Naive thymus-derived CD4-positive, alpha-beta T cell (primary cell): ENCODE results near the gene NMRAL1. TPM values are rescaled to one million over a fixed set of nuclear protein-coding genes. Genes with fewer than 3 reads are reported as not detected.

Source experiments
- ATAC-seq: fragments of 150-1000 bp; cut with Tn5 transposase; 2 replicates; pipeline ENCODE4 v1.10.0; 2021; ENCODE audit warnings: mild to moderate bottlenecking, moderate library complexity
- CTCF ChIA-PET: fragments of 350-600 bp; sonication (Branson Sonifier 250); formaldehyde crosslinking; loops from one replicate; lab custom pipeline; 2021; ENCODE audit warnings: antibody characterized with exemption; lab: Charles Lee
- POLR2A ChIA-PET: fragments of 350-600 bp; sonication (Branson Sonifier 250); formaldehyde crosslinking; loops from one replicate; lab custom pipeline; 2021; ENCODE audit warnings: antibody characterized with exemption, inconsistent platforms; lab: Charles Lee
- DNase-seq, 9 donors: peaks; one replicate each; pipeline versions ENCODE4 v3.0.0 to v3.0.0-alpha.2; 2020 to 2022; ENCODE audit warnings: mixed read lengths in 1 of 9
- H3K27ac ChIP-seq: one replicate; pipeline ENCODE4 v1.7.0; 2013; ENCODE audit warnings: mild to moderate bottlenecking, low read depth, low read length, moderate library complexity
- H3K27me3 ChIP-seq, 2 donors: one replicate each; pipeline ENCODE4 v1.7.0; 2013; ENCODE audit warnings: low read length in 2 of 2, mild to moderate bottlenecking in 2 of 2, moderate library complexity in 2 of 2; ENCODE audit not compliant: control insufficient read depth in 2 of 2, insufficient read depth in 2 of 2
- H3K36me3 ChIP-seq, 3 experiments: 1 replicate in 2 of 3; 2 replicates in 1 of 3; pipeline ENCODE4 v1.7.0; 2013; ENCODE audit warnings: low read length in 3 of 3, mild to moderate bottlenecking in 3 of 3, moderate library complexity in 1 of 3; ENCODE audit not compliant: insufficient read depth in 3 of 3, control insufficient read depth in 2 of 3
- H3K4me1 ChIP-seq, 2 donors: one replicate each; pipeline ENCODE4 v1.7.0; 2013; ENCODE audit warnings: low read length in 2 of 2, mild to moderate bottlenecking in 2 of 2, moderate library complexity in 1 of 2; ENCODE audit not compliant: control insufficient read depth in 2 of 2, insufficient read depth in 2 of 2
- H3K4me3 ChIP-seq: 2 replicates; pipeline ENCODE4 v1.7.0; 2013; ENCODE audit warnings: mild to moderate bottlenecking, low read length
- H3K9me3 ChIP-seq, 3 experiments: 1 replicate in 2 of 3; 2 replicates in 1 of 3; pipeline ENCODE4 v1.7.0; 2013; ENCODE audit warnings: low read length in 3 of 3; ENCODE audit not compliant: control insufficient read depth in 2 of 3
- H3K27ac Mint-ChIP-seq, 9 donors: one replicate each; pipeline ENCODE4 v1.8.0; 2020 to 2022; ENCODE audit warnings: mixed read lengths in 9 of 9, mild to moderate bottlenecking in 8 of 9, moderate library complexity in 5 of 9, inconsistent platforms in 2 of 9
- H3K27me3 Mint-ChIP-seq, 5 donors: one replicate each; pipeline ENCODE4 v1.8.0; 2021 to 2022; ENCODE audit warnings: mixed read lengths in 5 of 5, mild to moderate bottlenecking in 1 of 5
- H3K36me3 Mint-ChIP-seq, 5 donors: one replicate each; pipeline ENCODE4 v1.8.0; 2020 to 2022; ENCODE audit warnings: mixed read lengths in 5 of 5, mild to moderate bottlenecking in 3 of 5, inconsistent platforms in 1 of 5
- H3K4me1 Mint-ChIP-seq, 7 donors: one replicate each; pipeline ENCODE4 v1.8.0; 2020 to 2022; ENCODE audit warnings: mixed read lengths in 7 of 7, mild to moderate bottlenecking in 3 of 7, inconsistent platforms in 1 of 7
- H3K4me3 Mint-ChIP-seq, 10 donors: one replicate each; pipeline ENCODE4 v1.8.0; 2020 to 2022; ENCODE audit warnings: mild to moderate bottlenecking in 10 of 10, mixed read lengths in 10 of 10, moderate library complexity in 6 of 10, inconsistent platforms in 2 of 10
- H3K9me3 Mint-ChIP-seq, 11 donors: one replicate each; pipeline ENCODE4 v1.8.0; 2020 to 2022; ENCODE audit warnings: mixed read lengths in 11 of 11, mild to moderate bottlenecking in 4 of 11, inconsistent platforms in 1 of 11, moderate library complexity in 1 of 11
- intact Hi-C, 2 donors: fragments of 100-400 bp; cut with micrococcal nuclease; formaldehyde crosslinking; loops; one replicate each; pipeline ENCODE4 v1.15.1; 2023
- polyA plus RNA-seq, 2 donors: library from polyadenylated mRNA; unstranded; fragments of 300-500 nt; fragmentation: Illumina TruSeq; gene quantifications; one replicate each; pipeline ENCODE4 v1.2.3, GENCODE V29; 2021
- total RNA-seq, 6 experiments: library from RNA in 5 of 6; stranded (reverse) in 5 of 6; gene quantifications; 1 replicate in 5 of 6; 2 replicates in 1 of 6; pipeline ENCODE4 v1.2.3 and lab custom pipeline; 2021 to 2026

Gene NMRAL1
- total RNA-seq (10 to 100 TPM; 34.2 to 72.7 (median 58.1) TPM), polyA plus RNA-seq (10 to 100 TPM; 61.3 to 81.8 TPM), total RNA-seq (lab: John Stamatoyannopoulos, UW) (30.4 reads per million, percentile 60 among the genes with 10 or more reads in this experiment)

GRCh38 chr16:4474192-4474961 lies at the start of gene NMRAL1:
NMRAL1 (minus strand) TSS chr16:4474625; CDS start chr16:4474132, 493 bp downstream.
- Histone ChIP-seq H3K27ac (peak within 1 kb of the TSS; percentile 92), H3K27me3 (no peaks in the 10 kb centered on the region), H3K9me3 (no peaks in the 10 kb centered on the region), H3K4me1 (peaks cover 23 to 38% of the 10 kb centered on the region in 2 donors), H3K4me3 (peak within 1 kb of the TSS; percentile 64), H3K36me3 (peaks cover 0 to 17% (median under 1%) of the 10 kb centered on the region in 3 experiments)
- DNase-seq (peak; percentile 65 to 91 (median 84)), ATAC-seq (peak; percentile 73)
- ChIA-PET POLR2A (interaction anchor here (0.9 to 11.7 kb wide), 8 partner anchors 9 to 142 kb away, joined by 3 to 216 read pairs (median 6); partner anchors contain the start of gene CORO7), CTCF (interaction anchor here (6.2 kb wide), 1 partner anchor 32 kb away, joined by 71 read pairs; no protein-coding TSS in a partner anchor)
- Mint-ChIP-seq H3K4me3 (peak within 1 kb of the TSS; percentile 84 to 95 (median 92)), H3K27me3 (no peaks in the 10 kb centered on the region), H3K4me1 (peaks cover 20 to 47% (median 40%) of the 10 kb centered on the region in 7 donors), H3K36me3 (peaks cover 0 to 15% (median 0%) of the 10 kb centered on the region in 5 donors), H3K27ac (peak within 1 kb of the TSS; percentile 85 to 99 (median 93)), H3K9me3 (no peaks in the 10 kb centered on the region)
- intact Hi-C loops, result loop anchor here in 1 of 2 donors (1.0 kb wide), 2 partner anchors 142 to 167 kb away; no protein-coding TSS in a partner anchor

GRCh38 chr16:4523686-4524085 lies 49.3 kb upstream of the NMRAL1 start:
- Histone ChIP-seq H3K36me3 (peaks cover 0 to 17% (median 0%) of the 10 kb centered on the region in 3 experiments), H3K27ac (no peak overlapping the region), H3K4me1 (no peaks in the 10 kb centered on the region), H3K9me3 (no peaks in the 10 kb centered on the region), H3K27me3 (no peaks in the 10 kb centered on the region), H3K4me3 (no peak overlapping the region)
- intact Hi-C loops, result no loop called here
- DNase-seq, result no peak
- peak overlapping the region in 2 of 9 donors; percentile 28 to 74 for H3K27ac Mint-ChIP-seq
- no peaks in the 10 kb centered on the region for H3K27me3 Mint-ChIP-seq
- no peak for ATAC-seq
- H3K4me3 Mint-ChIP-seq, result no peak overlapping the region
- CTCF ChIA-PET, result interaction anchor here (0.7 to 1.7 kb wide), 2 partner anchors 18 to 44 kb away, joined by 3 read pairs; no protein-coding TSS in a partner anchor
- peaks cover 10 to 57% (median 35%) of the 10 kb centered on the region in 7 donors for H3K4me1 Mint-ChIP-seq
- POLR2A ChIA-PET, result interaction anchor here (1.8 to 1.9 kb wide), 2 partner anchors 15 to 19 kb away, joined by 4 to 6 read pairs; no protein-coding TSS in a partner anchor
- no peaks in the 10 kb centered on the region for H3K9me3 Mint-ChIP-seq
- peaks cover 0 to 9% (median 4%) of the 10 kb centered on the region in 5 donors for H3K36me3 Mint-ChIP-seq

GRCh38 chr16:4522051-4522581 lies 47.7 kb upstream of the NMRAL1 start:
- DNase-seq (no peak), ATAC-seq (no peak)
- H3K9me3 Mint-ChIP-seq, result no peaks in the 10 kb centered on the region
- H3K27me3 ChIP-seq, result no peaks in the 10 kb centered on the region
- no peak overlapping the region for H3K4me3 Mint-ChIP-seq
- H3K27ac Mint-ChIP-seq, result peak overlapping the region in 2 of 9 donors; percentile 51 to 62
- peaks cover 0 to 9% (median 4%) of the 10 kb centered on the region in 5 donors for H3K36me3 Mint-ChIP-seq
- POLR2A ChIA-PET, result interaction anchor here (0.6 to 1.8 kb wide), 3 partner anchors 17 to 1763 kb away, joined by 3 to 6 read pairs (median 3); no protein-coding TSS in a partner anchor
- CTCF ChIA-PET, result interaction anchor here (0.5 to 1.7 kb wide), 2 partner anchors 17 to 27 kb away, joined by 3 read pairs; no protein-coding TSS in a partner anchor
- H3K4me1 ChIP-seq, result no peaks in the 10 kb centered on the region
- intact Hi-C loops, result no loop called here
- no peak overlapping the region for H3K27ac ChIP-seq
- H3K36me3 ChIP-seq, result peaks cover 0 to 17% (median 0%) of the 10 kb centered on the region in 3 experiments
- no peaks in the 10 kb centered on the region for H3K9me3 ChIP-seq
- no peaks in the 10 kb centered on the region for H3K27me3 Mint-ChIP-seq
- no peak overlapping the region for H3K4me3 ChIP-seq
- peaks cover 15 to 54% (median 32%) of the 10 kb centered on the region in 7 donors for H3K4me1 Mint-ChIP-seq

- Mint-ChIP-seq H3K4me3 (no peak overlapping the region), H3K4me1 (peaks cover 17 to 59% (median 36%) of the 10 kb centered on the region in 7 donors), H3K9me3 (no peaks in the 10 kb centered on the region), H3K36me3 (peaks cover 0 to 9% (median 4%) of the 10 kb centered on the region in 5 donors), H3K27me3 (no peaks in the 10 kb centered on the region), H3K27ac (peak overlapping the region in 3 of 9 donors; percentile 61 to 81 (median 72))
- H3K27ac ChIP-seq, result no peak overlapping the region
- no peaks in the 10 kb centered on the region for H3K9me3 ChIP-seq
- intact Hi-C loops, result no loop called here
- no peak for ATAC-seq
- H3K27me3 ChIP-seq, result no peaks in the 10 kb centered on the region
- H3K4me3 ChIP-seq, result no peak overlapping the region
- H3K4me1 ChIP-seq, result peaks cover 2 to 4% of the 10 kb centered on the region in 2 donors
- ChIA-PET CTCF (interaction anchor here (0.8 kb wide), 1 partner anchor 28 kb away, joined by 3 read pairs; no protein-coding TSS in a partner anchor), POLR2A (no interaction called here)
- H3K36me3 ChIP-seq, result peaks cover 0 to 17% (median 0%) of the 10 kb centered on the region in 3 experiments
- DNase-seq, result no peak
Observed at GRCh38 chr16:4520913-4521312, 46.5 kb upstream of the NMRAL1 start.

GRCh38 chr16:4519274-4520058 lies 45.0 kb upstream of the NMRAL1 start:
- H3K27me3 Mint-ChIP-seq, result no peaks in the 10 kb centered on the region
- no peak overlapping the region for H3K4me3 ChIP-seq
- no peak for ATAC-seq
- H3K4me1 ChIP-seq, result peaks cover 17 to 18% of the 10 kb centered on the region in 2 donors
- intact Hi-C loops, result loop anchor here in 1 of 2 donors (10.0 kb wide), 1 partner anchor 435 kb away; the partner anchor contains the start of gene SEC14L5
- ChIA-PET POLR2A (interaction anchor here (0.6 to 1.1 kb wide), 2 partner anchors 13 to 50 kb away, joined by 4 to 5 read pairs; no protein-coding TSS in a partner anchor), CTCF (interaction anchor here (0.9 kb wide), 1 partner anchor 14 kb away, joined by 4 read pairs; no protein-coding TSS in a partner anchor)
- no peak overlapping the region for H3K27ac ChIP-seq
- H3K4me3 Mint-ChIP-seq, result no peak overlapping the region
- no peaks in the 10 kb centered on the region for H3K27me3 ChIP-seq
- DNase-seq, result no peak
- H3K4me1 Mint-ChIP-seq, result peaks cover 25 to 65% (median 43%) of the 10 kb centered on the region in 7 donors
- no peaks in the 10 kb centered on the region for H3K9me3 Mint-ChIP-seq
- peaks cover 0 to 9% (median 4%) of the 10 kb centered on the region in 5 donors for H3K36me3 Mint-ChIP-seq
- H3K9me3 ChIP-seq, result no peaks in the 10 kb centered on the region
- peaks cover 0 to 17% (median 0%) of the 10 kb centered on the region in 3 experiments for H3K36me3 ChIP-seq
- H3K27ac Mint-ChIP-seq, result peak overlapping the region in 7 of 9 donors; percentile 8 to 85 (median 56)
